Mesodermal cell (in vitro differentiated cells): ENCODE measurements around the gene SUPT3H.

Experiments used
- H3K27ac ChIP-seq: 2 replicates; pipeline ENCODE4 v1.7.0; 2013; ENCODE audit warnings: mild to moderate bottlenecking, low read depth, low read length, moderate library complexity; ENCODE audit not compliant: severe bottlenecking
- H3K36me3 ChIP-seq: 2 replicates; pipeline ENCODE4 v1.7.1; 2013; ENCODE audit warnings: mild to moderate bottlenecking, low read length, moderate library complexity; ENCODE audit not compliant: control insufficient read depth, insufficient read depth
- H3K4me1 ChIP-seq: one replicate; pipeline ENCODE4 v1.7.1; 2013; ENCODE audit warnings: mild to moderate bottlenecking, low read length; ENCODE audit not compliant: insufficient read depth, control insufficient read depth, poor library complexity, severe bottlenecking
- H3K4me3 ChIP-seq: 2 replicates; pipeline ENCODE4 v1.7.0; 2013; ENCODE audit warnings: low read length, control low read depth, mild to moderate bottlenecking; ENCODE audit not compliant: insufficient read depth, poor library complexity, severe bottlenecking; ENCODE audit errors: extremely low read depth
- H3K9me3 ChIP-seq: 2 replicates; pipeline ENCODE4 v1.7.1; 2013; ENCODE audit warnings: mild to moderate bottlenecking, low read length, moderate library complexity; ENCODE audit not compliant: control insufficient read depth
- WGBS, 2 experiments: methylation state at CpG; one replicate each; pipeline ENCODE4 v1.1.5; 2013; ENCODE audit warnings: missing lambda C conversion rate in 2 of 2; ENCODE audit not compliant: insufficient coverage in 2 of 2; 5-methylcytosine and 5-hydroxymethylcytosine counted together

SUPT3H gene

DNA sequence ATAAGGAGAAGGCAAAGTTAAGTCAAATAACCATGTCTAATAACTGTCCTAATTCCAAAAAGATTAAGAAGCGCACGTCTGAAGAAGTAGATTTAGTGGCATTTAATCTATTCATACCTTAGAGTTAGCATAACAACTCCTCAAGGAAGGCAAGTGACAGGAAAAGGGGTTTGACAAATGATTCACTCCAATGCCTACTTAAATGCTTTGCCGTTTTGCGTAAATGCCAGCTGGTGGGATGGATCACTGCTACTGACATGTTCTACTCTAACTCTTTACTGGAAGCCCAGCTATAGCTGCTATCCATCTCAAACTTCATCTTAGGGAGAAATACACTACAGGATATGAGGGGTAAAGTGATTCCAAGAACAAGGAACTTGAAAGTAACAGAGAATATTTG lies 396.9 kb downstream of the SUPT3H start:
- no peak overlapping the region for H3K4me3 ChIP-seq
- H3K9me3 ChIP-seq: no peaks in the 10 kb centered on the region
- WGBS, 2 experiments: 100% methylated on average over 2 of the region's 4 CpGs; no CpG with 5 or more reads in 1 of the 2 experiments
- H3K4me1 ChIP-seq: no peaks in the 10 kb centered on the region
- H3K36me3 ChIP-seq: no peaks in the 10 kb centered on the region
- H3K27ac ChIP-seq: no peak overlapping the region

- H3K36me3 ChIP-seq: no peaks in the 10 kb centered on the region
- no peak overlapping the region for H3K27ac ChIP-seq
Observed at GRCh38 chr6:44976677-44977641, 400.8 kb downstream of the SUPT3H start.

GRCh38 chr6:44974511-44974910 lies 403.2 kb downstream of the SUPT3H start:
- H3K36me3 ChIP-seq: no peaks in the 10 kb centered on the region
- H3K4me1 ChIP-seq: no peaks in the 10 kb centered on the region
- WGBS, 2 experiments: 90 to 100% methylated on average over 1 to 2 of the region's 2 CpGs
- peaks cover 25% of the 10 kb centered on the region for H3K9me3 ChIP-seq
- H3K27ac ChIP-seq: no peak overlapping the region
- no peak overlapping the region for H3K4me3 ChIP-seq

More at GRCh38 chr6:44976677-44977641, 400.8 kb downstream of the SUPT3H start:
- Histone ChIP-seq H3K4me1 (no peaks in the 10 kb centered on the region), H3K9me3 (peaks cover 19% of the 10 kb centered on the region), H3K4me3 (no peak overlapping the region)

GRCh38 chr6:44972709-44973108 lies 405.0 kb downstream of the SUPT3H start:
- H3K9me3 ChIP-seq: peaks cover 25% of the 10 kb centered on the region
- H3K4me3 ChIP-seq: no peak overlapping the region
- H3K4me1 ChIP-seq: no peaks in the 10 kb centered on the region
- WGBS, 2 experiments: 96 to 97% methylated on average over 3 of the region's 3 CpGs
- no peaks in the 10 kb centered on the region for H3K36me3 ChIP-seq
- H3K27ac ChIP-seq: no peak overlapping the region

GRCh38 chr6:44969446-44970185 lies 408.1 kb downstream of the SUPT3H start:
- WGBS, 2 experiments: 100% methylated on average over 1 of the region's 4 CpGs; no CpG with 5 or more reads in 1 of the 2 experiments

DNA sequence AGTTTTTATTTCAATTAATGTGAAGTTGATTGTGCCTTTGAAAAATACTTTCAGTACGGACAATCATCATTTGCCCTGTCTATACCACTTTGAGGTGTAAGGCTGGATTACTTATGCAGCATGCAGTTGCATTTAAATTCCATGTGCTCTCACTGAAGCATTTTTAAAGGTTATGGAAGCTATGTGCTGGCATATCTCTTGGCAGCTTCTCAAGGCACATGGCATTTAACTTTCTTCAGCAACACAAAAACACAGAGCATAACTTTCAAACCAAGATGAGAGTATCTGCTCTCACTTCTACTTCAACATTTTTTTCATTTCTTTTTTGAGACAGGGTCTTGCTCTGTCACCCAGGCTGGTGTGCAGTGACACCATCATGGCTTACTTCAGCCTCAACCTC lies 410.3 kb downstream of the SUPT3H start:
- H3K36me3 ChIP-seq: no peaks in the 10 kb centered on the region
- no peak overlapping the region for H3K4me3 ChIP-seq
- peaks cover 10% of the 10 kb centered on the region for H3K9me3 ChIP-seq
- no peak overlapping the region for H3K27ac ChIP-seq
- H3K4me1 ChIP-seq: no peaks in the 10 kb centered on the region
- WGBS, 2 experiments: no CpG with 5 or more reads among the region's 1 CpG

More at GRCh38 chr6:44969446-44970185, 408.1 kb downstream of the SUPT3H start:
- Histone ChIP-seq H3K4me1 (no peaks in the 10 kb centered on the region), H3K9me3 (peaks cover 25% of the 10 kb centered on the region), H3K36me3 (no peaks in the 10 kb centered on the region), H3K4me3 (no peak overlapping the region), H3K27ac (no peak overlapping the region)

DNA sequence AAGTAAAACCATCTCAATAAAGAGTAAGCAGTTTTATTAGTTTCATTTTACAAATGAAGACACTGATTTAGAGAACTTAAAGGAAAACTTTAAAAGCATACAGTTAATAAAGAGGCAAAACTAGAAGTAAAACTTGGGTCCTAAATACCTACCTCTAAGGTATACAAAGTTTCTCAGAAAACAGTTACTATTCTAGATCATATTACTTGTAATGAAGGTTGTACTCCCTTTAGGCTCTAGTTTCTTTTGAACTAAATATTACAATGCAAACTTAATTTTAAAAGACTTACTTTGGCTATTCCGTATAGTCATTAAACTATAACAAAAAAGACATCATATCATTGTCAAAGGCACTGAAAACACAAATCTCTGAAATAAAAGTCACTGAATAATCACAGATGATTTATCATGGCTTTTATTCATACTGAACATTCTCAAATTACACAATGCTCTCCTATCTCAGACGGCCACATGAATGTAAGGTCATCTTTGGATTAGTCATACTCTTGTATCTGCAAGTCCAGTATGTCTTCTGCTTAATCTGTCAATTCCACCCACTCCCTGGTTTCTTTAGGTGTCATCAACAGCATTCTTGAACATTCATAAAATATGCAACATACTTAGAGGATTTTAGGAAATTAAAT lies 411.2 kb downstream of the SUPT3H start:
- Histone ChIP-seq H3K9me3 (peaks cover 2% of the 10 kb centered on the region), H3K36me3 (no peaks in the 10 kb centered on the region), H3K27ac (no peak overlapping the region), H3K4me3 (no peak overlapping the region), H3K4me1 (no peaks in the 10 kb centered on the region)
- 100% methylated on average over 1 of the region's 2 CpGs for WGBS, 2 experiments

GRCh38 chr6:44965708-44966107 lies 412.0 kb downstream of the SUPT3H start:
- no peaks in the 10 kb centered on the region for H3K4me1 ChIP-seq
- H3K9me3 ChIP-seq: no peaks in the 10 kb centered on the region
- WGBS, 2 experiments: 90 to 100% methylated on average over 2 of the region's 4 CpGs
- H3K4me3 ChIP-seq: no peak overlapping the region
- H3K27ac ChIP-seq: no peak overlapping the region
- H3K36me3 ChIP-seq: no peaks in the 10 kb centered on the region

GRCh38 chr6:44960898-44961297 lies 416.8 kb downstream of the SUPT3H start:
- Histone ChIP-seq H3K36me3 (no peaks in the 10 kb centered on the region), H3K9me3 (no peaks in the 10 kb centered on the region), H3K4me1 (no peaks in the 10 kb centered on the region), H3K4me3 (no peak overlapping the region), H3K27ac (no peak overlapping the region)
- WGBS, 2 experiments: 83% methylated on average over 2 of the region's 4 CpGs; no CpG with 5 or more reads in 1 of the 2 experiments

DNA sequence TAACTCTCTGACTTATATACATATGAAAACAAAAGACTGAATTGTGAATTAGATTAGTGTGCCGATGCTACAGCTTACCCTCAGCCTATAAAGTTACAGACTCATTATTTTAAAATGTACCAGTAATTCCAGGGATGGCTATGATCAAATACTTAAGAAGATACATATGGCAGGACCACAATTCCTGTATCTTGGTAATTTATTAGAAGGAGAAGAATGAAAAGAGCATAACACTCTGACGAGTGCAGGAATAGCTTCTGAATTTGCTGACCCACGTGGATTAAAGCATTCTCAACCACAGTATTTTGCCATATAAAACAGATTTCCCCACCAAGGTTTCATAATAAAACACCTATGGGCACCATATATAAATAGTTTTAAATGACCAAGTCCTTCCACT lies 418.1 kb downstream of the SUPT3H start:
- H3K36me3 ChIP-seq: no peaks in the 10 kb centered on the region
- H3K4me3 ChIP-seq: no peak overlapping the region
- WGBS, 2 experiments: no CpG with 5 or more reads among the region's 3 CpGs
- no peak overlapping the region for H3K27ac ChIP-seq
- no peaks in the 10 kb centered on the region for H3K4me1 ChIP-seq
- no peaks in the 10 kb centered on the region for H3K9me3 ChIP-seq
